ENCODE data around the gene TBC1D5.

TBC1D5 gene

GRCh38 chr3:17634201-17634600 is 108.2 kb downstream of the TBC1D5 start:
- no peak overlapping the region for H3K4me3 ChIP-seq (ENCODE audit: low read depth, low read length)
- TF ChIP-seq, protein P1, sequence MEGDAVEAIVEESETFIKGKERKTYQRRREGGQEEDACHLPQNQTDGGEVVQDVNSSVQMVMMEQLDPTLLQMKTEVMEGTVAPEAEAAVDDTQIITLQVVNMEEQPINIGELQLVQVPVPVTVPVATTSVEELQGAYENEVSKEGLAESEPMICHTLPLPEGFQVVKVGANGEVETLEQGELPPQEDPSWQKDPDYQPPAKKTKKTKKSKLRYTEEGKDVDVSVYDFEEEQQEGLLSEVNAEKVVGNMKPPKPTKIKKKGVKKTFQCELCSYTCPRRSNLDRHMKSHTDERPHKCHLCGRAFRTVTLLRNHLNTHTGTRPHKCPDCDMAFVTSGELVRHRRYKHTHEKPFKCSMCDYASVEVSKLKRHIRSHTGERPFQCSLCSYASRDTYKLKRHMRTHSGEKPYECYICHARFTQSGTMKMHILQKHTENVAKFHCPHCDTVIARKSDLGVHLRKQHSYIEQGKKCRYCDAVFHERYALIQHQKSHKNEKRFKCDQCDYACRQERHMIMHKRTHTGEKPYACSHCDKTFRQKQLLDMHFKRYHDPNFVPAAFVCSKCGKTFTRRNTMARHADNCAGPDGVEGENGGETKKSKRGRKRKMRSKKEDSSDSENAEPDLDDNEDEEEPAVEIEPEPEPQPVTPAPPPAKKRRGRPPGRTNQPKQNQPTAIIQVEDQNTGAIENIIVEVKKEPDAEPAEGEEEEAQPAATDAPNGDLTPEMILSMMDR (IDR thresholded peaks at IDR 0.05; ENCODE audit: control insufficient read depth, extremely low read depth, insufficient read depth) = no peak
- no peak for DNase-seq (ENCODE audit: low read depth)

- TF ChIP-seq, protein P1 (IDR thresholded peaks at IDR 0.05; ENCODE audit: control insufficient read depth, extremely low read depth, insufficient read depth) = no peak
- no peak for DNase-seq (ENCODE audit: low read depth)
- H3K4me3 ChIP-seq (ENCODE audit: low read depth, low read length) = no peak overlapping the region
These were observed 109.9 kb downstream of the TBC1D5 start for GRCh38 chr3:17632401-17633100.

DNA sequence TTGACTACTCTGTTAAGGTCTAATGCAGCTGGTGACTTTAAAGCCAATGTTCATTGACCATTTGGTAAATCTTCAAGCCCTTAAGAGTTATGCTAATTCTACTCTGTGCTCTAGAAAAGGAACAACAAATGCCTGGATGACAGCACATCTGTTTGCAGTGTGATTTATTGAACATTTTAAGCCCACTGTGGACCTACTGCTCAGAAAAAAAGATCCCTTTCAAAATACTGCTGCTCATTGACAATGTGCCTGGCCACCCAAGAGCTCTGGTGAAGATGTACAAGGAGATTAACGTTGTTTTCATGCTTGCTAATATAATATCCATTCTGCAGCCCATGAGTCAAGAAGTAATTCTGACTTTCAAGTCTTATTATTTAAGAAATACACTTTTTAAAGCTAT is 110.8 kb downstream of the TBC1D5 start:
- no peak overlapping the region for H3K4me3 ChIP-seq (ENCODE audit: low read depth, low read length)
- no peak for DNase-seq (ENCODE audit: low read depth)

GRCh38 chr3:17629400-17629799 is 113.0 kb downstream of the TBC1D5 start:
- no peak for DNase-seq (ENCODE audit: low read depth)
- TF ChIP-seq, protein P1 (IDR thresholded peaks at IDR 0.05; ENCODE audit: control insufficient read depth, extremely low read depth, insufficient read depth) = no peak
- no peak overlapping the region for H3K4me3 ChIP-seq (ENCODE audit: low read depth, low read length)

More for the DNA sequence above, 110.8 kb downstream of the TBC1D5 start:
- TF ChIP-seq, protein P1 (IDR thresholded peaks at IDR 0.05; ENCODE audit: control insufficient read depth, extremely low read depth, insufficient read depth) = no peak

GRCh38 chr3:17626395-17626794 is 116.0 kb downstream of the TBC1D5 start:
- DNase-seq (ENCODE audit: low read depth) = no peak
- H3K4me3 ChIP-seq (ENCODE audit: low read depth, low read length) = no peak overlapping the region
- TF ChIP-seq, protein P1 (IDR thresholded peaks at IDR 0.05; ENCODE audit: control insufficient read depth, extremely low read depth, insufficient read depth) = no peak

DNA sequence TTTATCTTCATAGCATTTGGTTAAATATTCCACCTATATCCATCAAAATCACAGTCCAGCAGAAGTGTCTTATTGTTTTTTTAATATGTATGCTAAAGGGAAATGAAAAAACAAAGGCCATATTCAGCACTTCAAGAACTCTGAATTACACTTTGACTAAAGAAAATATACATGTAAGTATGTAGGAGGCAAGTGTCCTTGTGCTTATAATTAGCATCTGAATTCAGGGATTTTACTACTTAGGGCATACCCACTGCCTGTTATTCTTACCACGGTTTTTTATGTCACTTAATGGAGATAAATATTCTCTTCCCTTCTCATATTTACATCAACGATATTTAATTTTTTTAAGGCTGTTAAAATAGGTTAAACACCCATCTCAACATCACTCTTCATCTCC is 117.3 kb downstream of the TBC1D5 start:
- DNase-seq (ENCODE audit: low read depth) = no peak
- no peak overlapping the region for H3K4me3 ChIP-seq (ENCODE audit: low read depth, low read length)
- TF ChIP-seq, protein P1 (IDR thresholded peaks at IDR 0.05; ENCODE audit: control insufficient read depth, extremely low read depth, insufficient read depth) = no peak

DNA sequence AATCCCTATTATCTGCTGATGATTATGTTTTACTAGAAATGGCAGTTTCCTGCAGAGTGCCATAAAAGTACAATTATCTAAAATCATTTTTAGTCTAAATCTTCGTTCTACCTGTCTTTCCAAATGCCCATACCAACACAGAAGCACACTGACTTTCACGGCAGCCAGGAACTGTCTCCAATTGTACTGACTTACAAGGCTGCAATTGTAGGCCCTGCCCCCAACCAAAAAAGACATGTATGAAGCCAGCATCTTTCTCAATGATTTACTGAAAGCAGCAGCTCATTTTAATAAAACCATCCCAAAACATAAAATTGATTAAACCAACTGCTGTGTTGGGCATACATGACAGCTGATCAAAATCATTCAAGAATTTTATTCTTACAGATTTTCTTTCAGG is 119.0 kb downstream of the TBC1D5 start:
- DNase-seq (ENCODE audit: low read depth) = no peak
- TF ChIP-seq, protein P1 (IDR thresholded peaks at IDR 0.05; ENCODE audit: control insufficient read depth, extremely low read depth, insufficient read depth) = no peak
- no peak overlapping the region for H3K4me3 ChIP-seq (ENCODE audit: low read depth, low read length)
